ENCODE data around the gene SLC24A2.
"Not testable (repeated sequence)": the region's sequence is repeated elsewhere in the genome, so short reads cannot be mapped to it uniquely, and the experiment has no call there.

Gene SLC24A2

GRCh38 chr9:19788614-19789271, at the start of gene SLC24A2:
SLC24A2 (minus strand) TSS chr9:19789037.
- DNase-seq = peak; percentile 38 to 92 (median 82)
- intact Hi-C loops (cut with DNase I) = loop anchor here (10.0 kb wide), 1 partner anchor 304 kb away; no protein-coding TSS in a partner anchor

DNA sequence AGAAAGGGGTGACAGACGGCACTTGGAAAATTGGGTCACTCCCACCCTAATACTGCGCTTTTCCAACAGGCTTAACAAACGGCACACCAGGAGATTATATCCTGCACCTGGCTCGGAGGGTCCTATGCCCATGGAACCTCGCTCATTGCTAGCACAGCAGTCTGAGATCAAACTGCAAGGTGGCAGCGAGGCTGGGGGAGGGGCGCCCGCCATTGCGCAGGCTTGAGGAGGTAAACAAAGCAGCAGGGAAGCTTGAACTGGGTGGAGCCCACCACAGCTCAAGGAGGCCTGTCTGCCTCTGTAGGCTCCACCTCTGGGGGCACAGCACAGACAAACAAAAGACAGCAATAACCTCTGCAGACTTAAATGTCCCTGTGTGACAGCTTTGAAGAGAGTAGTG, 44.5 kb upstream of the SLC24A2 start:
- intact Hi-C loops (cut with DNase I); DNase-seq: not testable (repeated sequence)

- intact Hi-C loops (cut with DNase I) = no loop called here
- no peak for DNase-seq
Observed at GRCh38 chr9:19830796-19831195, 42.0 kb upstream of the SLC24A2 start.

GRCh38 chr9:19828576-19829109, 39.8 kb upstream of the SLC24A2 start:
- no peak for DNase-seq
- intact Hi-C loops (cut with DNase I) = no loop called here

DNA sequence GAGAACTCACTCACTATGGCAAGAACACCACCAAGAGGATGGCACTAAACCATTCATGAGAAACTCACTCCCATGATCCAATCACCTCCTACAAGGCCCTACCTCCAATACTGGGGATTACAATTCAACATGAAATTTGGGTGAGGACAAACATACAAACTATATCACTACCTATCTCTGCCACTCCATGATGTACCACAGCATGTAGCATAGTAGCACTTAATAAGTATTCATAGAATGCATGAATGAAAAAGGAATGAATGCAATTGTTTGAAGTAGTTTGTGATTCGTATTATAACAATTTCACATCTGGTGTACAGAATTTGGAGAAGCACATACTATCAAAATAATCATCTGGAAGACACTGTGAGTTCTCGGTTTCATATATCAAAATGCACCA, 27.9 kb upstream of the SLC24A2 start:
- intact Hi-C loops (cut with DNase I) = no loop called here
- DNase-seq = no peak

DNA sequence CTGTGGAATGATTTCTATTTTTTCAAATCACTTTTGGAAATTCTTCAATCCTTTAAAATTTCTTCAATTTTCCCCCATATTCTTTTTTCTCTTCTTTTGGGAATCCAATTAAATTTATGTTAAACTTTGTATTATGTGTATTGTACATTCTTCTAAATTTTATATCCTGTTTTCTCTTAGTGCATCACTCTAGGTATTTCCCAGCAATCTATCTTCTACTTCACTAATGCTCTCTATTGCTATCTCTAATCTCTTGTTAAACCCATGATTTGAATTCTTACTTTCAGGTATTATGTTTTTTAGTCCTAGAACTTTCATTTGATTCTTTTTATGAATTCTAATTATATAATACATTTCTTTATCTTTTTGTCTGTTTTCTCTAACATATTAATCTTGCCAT, 23.4 kb upstream of the SLC24A2 start:
- no peak for DNase-seq
- intact Hi-C loops (cut with DNase I) = no loop called here

DNA sequence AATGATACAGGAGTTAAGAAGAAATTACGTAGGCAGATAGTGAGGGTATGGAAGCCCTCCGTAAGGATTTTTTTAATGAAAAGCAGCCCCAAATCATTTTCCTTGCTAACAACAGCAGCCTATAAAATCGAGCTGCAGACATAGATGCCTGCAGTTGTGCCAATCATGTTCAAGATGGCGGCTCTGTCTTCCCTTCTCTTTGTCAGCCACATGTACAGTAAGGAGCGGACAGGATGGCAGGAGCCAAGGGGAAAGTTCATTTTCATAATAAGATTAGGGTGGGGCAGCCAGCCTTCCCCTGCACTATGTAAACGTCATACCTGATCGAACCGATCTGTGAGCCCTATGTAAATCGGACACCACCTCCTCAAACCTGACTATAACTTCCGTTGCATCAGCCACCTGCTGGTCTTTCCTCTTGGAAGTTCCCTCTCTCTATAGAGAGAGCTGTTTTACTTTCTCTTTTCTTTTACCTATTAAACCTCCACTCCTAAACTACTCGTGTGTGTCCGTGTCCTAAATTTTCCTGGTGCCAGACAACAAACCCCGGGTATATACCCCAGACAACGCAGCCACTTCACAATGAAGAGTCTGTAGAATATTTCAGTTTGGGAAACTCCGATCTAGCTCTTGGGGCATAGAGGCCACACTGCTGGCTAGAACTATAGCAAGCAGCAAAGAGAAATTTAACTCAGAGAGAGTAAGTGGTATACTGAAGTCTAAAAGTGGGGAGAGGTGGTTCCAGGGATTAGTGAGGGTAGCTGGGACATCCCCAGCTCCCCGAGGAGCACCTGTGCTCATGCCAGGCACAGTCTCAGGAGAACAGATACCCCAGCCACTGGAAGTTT, 20.8 kb upstream of the SLC24A2 start:
- intact Hi-C loops (cut with DNase I) = no loop called here
- DNase-seq = no peak

DNA sequence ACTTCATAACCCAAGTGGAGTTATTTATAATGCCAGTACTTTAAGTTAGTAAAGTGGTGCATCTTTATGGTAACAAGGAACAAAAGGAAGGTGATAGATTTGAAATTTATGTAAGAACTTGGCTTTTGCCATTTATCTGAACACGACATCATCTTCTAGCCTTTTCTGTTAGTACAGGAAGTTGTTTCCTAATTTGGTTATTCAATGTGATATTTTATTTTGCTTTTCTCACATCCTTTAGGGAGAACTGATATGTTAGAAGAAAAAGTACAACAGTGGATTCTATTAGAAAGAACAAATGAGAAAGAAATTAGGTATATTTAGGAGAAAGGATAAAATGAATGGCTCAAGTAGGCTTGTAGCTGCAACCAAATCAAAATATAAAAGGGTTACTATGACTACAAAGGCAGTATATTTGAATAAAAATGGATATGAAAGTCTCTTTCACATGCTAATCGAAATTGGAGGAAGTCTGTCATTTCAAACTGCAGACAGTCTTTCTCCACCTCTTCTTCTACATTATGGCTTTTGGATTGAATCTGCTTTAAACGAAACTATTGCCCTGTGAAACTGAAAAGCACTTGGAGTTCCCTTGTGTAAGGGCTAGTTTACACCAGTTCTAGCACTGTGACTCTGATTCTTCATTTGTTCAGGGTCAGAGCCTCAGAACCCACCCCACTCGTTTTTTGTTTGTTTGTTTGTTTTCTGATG, 18.5 kb upstream of the SLC24A2 start:
- intact Hi-C loops (cut with DNase I) = no loop called here
- no peak for DNase-seq

DNA sequence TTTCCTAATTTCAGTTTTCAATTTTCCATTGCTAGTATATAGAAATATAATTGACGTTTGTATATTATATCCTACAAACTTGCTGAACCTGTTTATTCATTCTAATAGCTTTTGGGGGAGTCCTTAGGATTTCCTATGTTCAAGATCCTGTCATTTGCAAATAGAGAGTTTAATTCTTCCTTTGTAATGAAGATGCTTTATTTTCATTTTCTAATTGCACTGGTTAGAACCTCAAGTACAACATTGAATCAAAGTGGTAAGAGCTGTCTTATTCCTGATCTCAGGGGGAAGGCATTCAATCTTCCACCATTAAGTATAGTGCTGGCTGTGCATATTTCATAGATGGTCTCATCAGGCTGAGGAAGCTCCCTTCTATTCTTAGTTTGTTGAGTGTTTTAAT, 15.6 kb upstream of the SLC24A2 start:
- intact Hi-C loops (cut with DNase I) = no loop called here
- no peak for DNase-seq

- intact Hi-C loops (cut with DNase I) = no loop called here
- no peak for DNase-seq
Observed at GRCh38 chr9:19800884-19801283, 12.0 kb upstream of the SLC24A2 start.

DNA sequence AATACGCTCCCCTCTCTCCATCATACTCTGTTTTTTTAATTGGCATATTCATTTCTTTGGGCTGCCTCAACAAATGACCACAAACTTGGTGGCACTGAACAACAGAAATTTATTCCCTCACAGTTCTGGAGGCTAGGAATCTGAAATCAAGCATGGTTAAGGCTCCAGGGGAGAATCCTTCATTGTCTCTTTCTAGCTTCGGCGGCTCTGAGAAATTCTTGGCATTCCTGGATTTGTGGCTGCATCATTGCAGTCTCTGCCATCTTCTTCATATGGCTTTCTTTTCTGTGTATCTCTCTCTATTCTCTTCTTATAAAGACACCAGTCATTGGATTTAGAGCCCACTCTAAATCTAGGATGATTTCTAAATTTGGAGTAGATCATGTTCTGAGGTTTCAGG, 10.9 kb upstream of the SLC24A2 start:
- intact Hi-C loops (cut with DNase I) = no loop called here
- DNase-seq = no peak

DNA sequence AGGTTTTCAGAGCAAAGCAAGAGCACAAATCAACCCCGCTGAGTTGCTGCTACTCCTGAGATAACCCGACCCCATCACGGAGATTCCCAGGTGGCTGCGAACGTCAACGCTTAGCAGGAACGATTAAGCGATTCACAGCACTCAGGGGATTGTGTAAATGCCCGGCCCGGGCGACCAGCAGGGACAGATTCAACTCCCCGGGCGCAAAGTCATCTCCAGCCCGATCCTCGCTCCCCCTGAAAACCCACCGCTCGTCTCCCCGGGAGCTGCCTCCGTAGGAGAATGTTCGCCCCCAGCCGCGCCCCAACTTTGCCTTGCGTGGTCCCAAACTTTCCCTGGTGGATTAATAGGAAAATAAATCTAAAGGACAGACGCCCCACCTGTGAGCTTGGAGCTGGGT, 685 bp downstream of the SLC24A2 start:
- intact Hi-C loops (cut with DNase I) = loop anchor here (10.0 kb wide), 1 partner anchor 303 kb away; no protein-coding TSS in a partner anchor
- DNase-seq = peak; percentile 27 to 80 (median 56)

DNA sequence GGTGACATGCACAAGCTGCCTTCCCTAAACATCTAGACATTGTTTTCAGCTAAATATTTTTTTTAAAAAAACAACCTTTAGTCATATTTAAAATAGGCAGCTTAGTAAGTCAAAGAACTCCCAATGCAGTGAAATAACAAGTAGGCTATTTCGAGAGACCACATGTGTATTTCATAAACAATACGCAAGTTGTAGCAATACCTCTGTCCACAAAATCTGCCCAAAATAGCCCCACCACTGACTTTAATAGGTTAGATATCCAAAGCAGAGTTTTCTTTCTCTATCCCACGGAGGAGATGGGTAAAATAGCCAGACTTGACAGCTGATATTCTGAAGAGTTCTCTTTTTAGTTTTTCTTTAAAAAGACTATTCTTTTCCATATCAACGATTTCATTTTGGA, 1.2 kb downstream of the SLC24A2 start:
- no peak for DNase-seq
- intact Hi-C loops (cut with DNase I) = loop anchor here (10.0 kb wide), 1 partner anchor 303 kb away; no protein-coding TSS in a partner anchor

DNA sequence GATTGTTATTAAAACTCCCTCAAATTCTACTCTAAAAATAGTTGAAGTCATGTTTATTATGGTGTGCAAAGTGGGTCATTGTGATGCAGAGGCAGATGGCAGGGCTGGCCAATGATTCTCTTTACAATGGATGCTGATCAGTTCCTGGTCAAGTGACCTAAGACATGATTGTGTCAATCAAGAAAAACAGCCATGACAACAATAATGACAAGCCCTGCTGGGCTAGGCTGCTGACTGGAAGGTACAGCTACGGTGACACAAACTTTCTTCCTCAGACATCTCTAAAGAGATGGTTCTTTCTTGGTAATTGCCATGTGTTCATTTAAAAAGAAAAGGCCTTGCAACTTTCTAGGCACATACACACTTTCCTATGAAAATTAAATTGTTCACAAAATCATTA, 3.6 kb downstream of the SLC24A2 start:
- peak in 26 of 42 donors; percentile 21 to 76 (median 46) for DNase-seq
- intact Hi-C loops (cut with DNase I) = loop anchor here (10.0 kb wide), 1 partner anchor 300 kb away; no protein-coding TSS in a partner anchor

- intact Hi-C loops (cut with DNase I) = loop anchor here (10.0 kb wide), 1 partner anchor 299 kb away; no protein-coding TSS in a partner anchor
- no peak for DNase-seq
Observed at GRCh38 chr9:19784136-19784535, 4.7 kb downstream of the SLC24A2 start.

DNA sequence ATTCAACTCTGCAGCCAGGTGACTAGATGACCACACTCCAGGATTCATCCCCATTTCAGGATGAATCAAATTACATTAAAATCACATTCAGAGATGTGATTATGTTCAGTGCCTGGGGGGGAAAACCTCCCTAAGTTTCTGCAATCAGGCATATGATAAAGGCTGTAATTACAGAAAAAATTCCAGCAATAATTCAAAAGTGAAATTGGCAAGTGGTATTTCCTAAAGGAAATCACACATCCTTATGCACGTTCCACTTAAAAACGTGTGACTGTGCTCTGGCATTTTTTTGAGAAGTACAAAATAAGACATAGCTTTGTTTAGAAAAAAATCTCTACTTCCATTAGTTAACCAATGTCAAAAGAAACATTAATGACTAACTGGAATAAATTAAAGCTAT, 5.3 kb downstream of the SLC24A2 start:
- intact Hi-C loops (cut with DNase I) = loop anchor here (10.0 kb wide), 1 partner anchor 299 kb away; no protein-coding TSS in a partner anchor
- no peak for DNase-seq

DNA sequence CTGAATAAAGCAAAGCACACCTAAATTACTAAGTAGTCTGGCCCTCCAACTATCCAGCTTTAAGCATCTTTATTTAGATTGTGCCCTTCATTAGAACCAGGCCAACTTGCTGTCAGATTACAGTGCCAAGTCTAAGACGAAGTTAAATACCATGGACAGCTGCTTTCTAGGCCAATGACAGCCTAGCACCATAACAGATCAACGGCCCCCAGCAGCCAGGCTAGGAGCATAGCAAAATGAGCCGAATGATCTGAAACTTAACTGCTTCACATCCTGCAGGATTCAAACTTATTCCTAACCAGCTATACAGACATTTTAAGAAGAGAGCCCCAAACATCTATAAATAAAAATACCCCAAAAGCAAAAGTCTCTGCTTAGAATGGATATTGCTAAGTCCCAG, 6.8 kb downstream of the SLC24A2 start:
- intact Hi-C loops (cut with DNase I) = loop anchor here (10.0 kb wide), 1 partner anchor 297 kb away; no protein-coding TSS in a partner anchor
- DNase-seq = peak in 32 of 42 donors; percentile 3 to 81 (median 46)

DNA sequence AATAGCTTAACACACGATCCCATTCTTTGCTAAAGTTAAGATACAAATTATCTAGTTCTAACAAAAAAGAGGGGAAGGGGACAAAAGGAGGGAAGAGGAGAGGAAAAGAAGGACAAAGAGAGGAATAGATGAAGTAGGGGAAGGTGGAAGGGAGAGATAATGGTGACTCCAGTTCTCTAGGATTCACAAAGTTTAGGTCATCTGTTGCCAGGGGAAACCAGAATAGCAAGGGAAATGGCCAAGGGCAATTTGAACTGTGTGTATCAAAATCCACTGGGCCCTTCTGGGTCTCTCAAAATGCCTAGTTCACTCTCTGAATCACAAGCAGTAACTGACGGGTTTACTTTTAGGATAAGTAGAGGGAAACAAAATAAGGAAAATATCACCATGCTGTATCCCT, 7.6 kb downstream of the SLC24A2 start:
- intact Hi-C loops (cut with DNase I) = loop anchor here (10.0 kb wide), 1 partner anchor 296 kb away; no protein-coding TSS in a partner anchor
- no peak for DNase-seq

- intact Hi-C loops (cut with DNase I) = no loop called here
Observed at GRCh38 chr9:19771446-19771845, 17.4 kb downstream of the SLC24A2 start.

More at GRCh38 chr9:19771446-19771845, 17.4 kb downstream of the SLC24A2 start:
- DNase-seq = no peak
